ENCODE data around the gene C6orf15.

Gene C6orf15

GRCh38 chr6:31125162-31125561, 12.8 kb upstream of the C6orf15 start:
- H3K27ac ChIP-seq (ENCODE audit: low read length) = no peak overlapping the region
- TF ChIP-seq, protein P1, sequence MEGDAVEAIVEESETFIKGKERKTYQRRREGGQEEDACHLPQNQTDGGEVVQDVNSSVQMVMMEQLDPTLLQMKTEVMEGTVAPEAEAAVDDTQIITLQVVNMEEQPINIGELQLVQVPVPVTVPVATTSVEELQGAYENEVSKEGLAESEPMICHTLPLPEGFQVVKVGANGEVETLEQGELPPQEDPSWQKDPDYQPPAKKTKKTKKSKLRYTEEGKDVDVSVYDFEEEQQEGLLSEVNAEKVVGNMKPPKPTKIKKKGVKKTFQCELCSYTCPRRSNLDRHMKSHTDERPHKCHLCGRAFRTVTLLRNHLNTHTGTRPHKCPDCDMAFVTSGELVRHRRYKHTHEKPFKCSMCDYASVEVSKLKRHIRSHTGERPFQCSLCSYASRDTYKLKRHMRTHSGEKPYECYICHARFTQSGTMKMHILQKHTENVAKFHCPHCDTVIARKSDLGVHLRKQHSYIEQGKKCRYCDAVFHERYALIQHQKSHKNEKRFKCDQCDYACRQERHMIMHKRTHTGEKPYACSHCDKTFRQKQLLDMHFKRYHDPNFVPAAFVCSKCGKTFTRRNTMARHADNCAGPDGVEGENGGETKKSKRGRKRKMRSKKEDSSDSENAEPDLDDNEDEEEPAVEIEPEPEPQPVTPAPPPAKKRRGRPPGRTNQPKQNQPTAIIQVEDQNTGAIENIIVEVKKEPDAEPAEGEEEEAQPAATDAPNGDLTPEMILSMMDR (IDR thresholded peaks at IDR 0.05; ENCODE audit: low read length) = no peak
- no peak for TF ChIP-seq EZH2phosphoT487 (IDR thresholded peaks at IDR 0.05; ENCODE audit: low read length)
- H2AFZ ChIP-seq (ENCODE audit: low read length) = no peak overlapping the region
- H3K4me3 ChIP-seq (ENCODE audit: low read length) = no peak overlapping the region
- H4K20me1 ChIP-seq (ENCODE audit: insufficient read depth, low read length) = no peaks in the 10 kb centered on the region
- no peaks in the 10 kb centered on the region for H3F3A ChIP-seq (ENCODE audit: insufficient read depth, low read length)
- no peaks in the 10 kb centered on the region for H3K36me3 ChIP-seq (replicated peaks; ENCODE audit: insufficient read depth, low read length)
- no peak for DNase-seq
- H3K79me2 ChIP-seq (ENCODE audit: low read length) = no peaks in the 10 kb centered on the region
- H3K9ac ChIP-seq (ENCODE audit: low read length) = no peak overlapping the region
- no peaks in the 10 kb centered on the region for H3K9me2 ChIP-seq (replicated peaks; ENCODE audit: insufficient read depth, low read length)
- 0 out of 2 replicates have a peak, but pooled peaks cover 3% of the 10 kb centered on the region for H3K4me1 ChIP-seq (ENCODE audit: low read length)
- H3K27me3 ChIP-seq (replicated peaks; ENCODE audit: insufficient read depth, low read length) = peaks cover 33% of the 10 kb centered on the region
- no peaks in the 10 kb centered on the region for H3K9me3 ChIP-seq (replicated peaks; ENCODE audit: insufficient read depth, low read length)
- no peak overlapping the region for H3K4me2 ChIP-seq (ENCODE audit: low read depth, low read length)

DNA sequence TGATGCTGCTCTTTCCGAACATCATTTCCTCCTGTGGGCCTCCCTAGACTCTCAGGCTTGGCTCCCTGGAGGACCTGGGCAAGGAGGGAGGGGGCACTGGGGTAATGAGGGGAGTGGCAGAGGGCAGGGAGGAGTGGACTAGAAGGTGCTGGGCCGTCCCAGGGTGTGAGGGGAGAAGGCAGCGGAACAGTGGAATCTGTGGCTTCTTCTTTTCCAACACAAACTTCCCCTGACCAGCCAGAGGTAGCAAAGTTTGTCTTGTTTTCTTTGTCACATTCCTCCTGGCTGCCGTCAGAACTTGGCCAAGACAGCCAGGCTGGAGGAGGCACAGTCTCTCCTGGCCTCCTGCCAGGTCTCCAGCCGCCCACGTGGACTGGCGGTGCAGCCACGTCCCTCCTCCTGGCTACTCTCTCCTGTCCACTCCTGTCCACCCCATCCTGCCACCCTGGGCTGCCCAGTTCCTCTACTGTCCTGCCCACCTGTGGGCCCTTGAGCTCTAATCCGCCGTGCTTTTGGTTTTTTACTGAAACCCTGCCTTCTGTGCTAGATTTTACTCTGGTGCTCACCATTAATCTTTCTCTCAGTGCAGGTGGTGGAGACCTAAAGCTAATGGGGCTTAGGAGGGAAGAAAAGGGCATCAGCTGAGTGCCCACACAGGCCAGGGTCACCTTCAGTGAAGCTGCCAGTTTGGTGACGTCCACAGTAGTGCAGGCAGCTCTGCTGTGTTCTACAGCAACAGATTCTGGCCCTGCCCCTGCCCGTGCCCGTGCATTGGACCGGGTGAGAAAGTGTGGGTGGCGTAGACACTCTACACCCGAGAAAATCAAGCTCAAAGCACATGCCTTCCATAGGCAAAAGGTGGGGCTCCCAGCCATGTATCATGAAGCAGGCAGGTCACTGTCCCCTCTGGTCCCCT, 10.7 kb upstream of the C6orf15 start:
- DNase-seq = no peak
- Histone ChIP-seq H3K27me3 (replicated peaks; ENCODE audit: insufficient read depth, low read length) (peaks cover 39% of the 10 kb centered on the region), H3K27ac (ENCODE audit: low read length) (no peak overlapping the region), H3K36me3 (replicated peaks; ENCODE audit: insufficient read depth, low read length) (no peaks in the 10 kb centered on the region), H3K4me3 (ENCODE audit: low read length) (no peak overlapping the region), H3K4me2 (ENCODE audit: low read depth, low read length) (no peak overlapping the region), H3K9me2 (replicated peaks; ENCODE audit: insufficient read depth, low read length) (no peaks in the 10 kb centered on the region), H3K9ac (ENCODE audit: low read length) (no peak overlapping the region), H3K79me2 (ENCODE audit: low read length) (no peaks in the 10 kb centered on the region), H3K4me1 (ENCODE audit: low read length) (0 out of 2 replicates have a peak, but pooled peaks cover 3% of the 10 kb centered on the region), H3K9me3 (replicated peaks; ENCODE audit: insufficient read depth, low read length) (no peaks in the 10 kb centered on the region), H4K20me1 (ENCODE audit: insufficient read depth, low read length) (no peaks in the 10 kb centered on the region), H2AFZ (ENCODE audit: low read length) (no peak overlapping the region), H3F3A (ENCODE audit: insufficient read depth, low read length) (no peaks in the 10 kb centered on the region)
- TF ChIP-seq EZH2 (optimal IDR thresholded peaks at IDR 0.05; ENCODE audit: low read depth, low read length) (no peak), EZH2phosphoT487 (IDR thresholded peaks at IDR 0.05; ENCODE audit: low read length) (no peak)
- TF ChIP-seq, protein P1 (IDR thresholded peaks at IDR 0.05; ENCODE audit: low read length) = no peak

- H4K20me1 ChIP-seq (ENCODE audit: insufficient read depth, low read length) = no peaks in the 10 kb centered on the region
- no peaks in the 10 kb centered on the region for H3K36me3 ChIP-seq (replicated peaks; ENCODE audit: insufficient read depth, low read length)
- no peaks in the 10 kb centered on the region for H3K4me1 ChIP-seq (ENCODE audit: low read length)
- H3K9me3 ChIP-seq (replicated peaks; ENCODE audit: insufficient read depth, low read length) = no peaks in the 10 kb centered on the region
- DNase-seq = no peak
- H3K9me2 ChIP-seq (replicated peaks; ENCODE audit: insufficient read depth, low read length) = no peaks in the 10 kb centered on the region
- H3K27me3 ChIP-seq (replicated peaks; ENCODE audit: insufficient read depth, low read length) = peaks cover 57% of the 10 kb centered on the region
- H3K4me2 ChIP-seq (ENCODE audit: low read depth, low read length) = no peak overlapping the region
- H3K9ac ChIP-seq (ENCODE audit: low read length) = no peak overlapping the region
- H3K27ac ChIP-seq (ENCODE audit: low read length) = no peak overlapping the region
- no peaks in the 10 kb centered on the region for H3K79me2 ChIP-seq (ENCODE audit: low read length)
- H2AFZ ChIP-seq (ENCODE audit: low read length) = no peak overlapping the region
- no peaks in the 10 kb centered on the region for H3F3A ChIP-seq (ENCODE audit: insufficient read depth, low read length)
- TF ChIP-seq, protein P1 (IDR thresholded peaks at IDR 0.05; ENCODE audit: low read length) = no peak
- TF ChIP-seq EZH2phosphoT487 (IDR thresholded peaks at IDR 0.05; ENCODE audit: low read length) (no peak), EZH2 (optimal IDR thresholded peaks at IDR 0.05; ENCODE audit: low read depth, low read length) (no peak)
- no peak overlapping the region for H3K4me3 ChIP-seq (ENCODE audit: low read length)
Observed at GRCh38 chr6:31121131-31121790, 8.9 kb upstream of the C6orf15 start.

Data from MM.1S (cell line).